HCT116 (cell line): ENCODE measurements around the gene C1QTNF9B. TPM values are rescaled to one million over a fixed set of nuclear protein-coding genes. Genes with fewer than 3 reads are reported as not detected.
"Not testable (repeated sequence)": the region's sequence is repeated elsewhere in the genome, so short reads cannot be mapped to it uniquely, and the experiment has no call there.

Experiments
- ATAC-seq: fragments of 200-7000 bp; cut with Tn5 transposase; 2 replicates; pipeline ENCODE4 v1.9.1; 2020; ENCODE audit warnings: mild to moderate bottlenecking, moderate library complexity
- BruUV-seq: library from RNA; stranded (reverse); fragments of 400-500 nt; replicated peaks from 2 replicates; lab custom pipeline; 2021; lab: Mats Ljungman, UMichigan
- CTCF ChIA-PET: fragments of 300-600 bp; sonication (Branson Sonifier 250); formaldehyde crosslinking; loops from one replicate; lab custom pipeline; 2021; ENCODE audit warnings: antibody characterized with exemption; lab: Charles Lee
- POLR2A ChIA-PET: fragments of 300-600, 350-600 bp; sonication (Branson Sonifier 250); formaldehyde crosslinking; loops from one replicate; lab custom pipeline; 2021; ENCODE audit warnings: antibody characterized with exemption; lab: Charles Lee
- RAD21 ChIA-PET, 2 experiments: fragments of 300-600 bp; sonication (Branson Sonifier 250); formaldehyde crosslinking; loops; one replicate each; lab custom pipeline; 2023; ENCODE audit warnings: low total read pairs in 2 of 2; ENCODE audit not compliant: uncharacterized antibody in 2 of 2, unreplicated experiment in 2 of 2, low non-redundant PET in 1 of 2; lab: Charles Lee
- DNase-seq: peaks from one replicate; pipeline ENCODE4 v3.0.0-alpha.2; 2010; ENCODE audit warnings: low read depth, low spot score
- H2AFZ ChIP-seq: fragments of 200-600 bp; shearing (Covaris generic), sonication (generic); 2 replicates; pipeline ENCODE4 v1.6.1; 2017; ENCODE audit warnings: low read depth, mixed run types, mixed read lengths, antibody characterized with exemption, low read length; ENCODE audit not compliant: poor library complexity, severe bottlenecking
- H3K27ac ChIP-seq: 2 replicates; pipeline ENCODE4 v1.5.1; 2012; ENCODE audit warnings: low read depth, low read length
- H3K27me3 ChIP-seq: fragments of 200-600 bp; sonication (generic); 2 replicates; pipeline ENCODE4 v1.6.1; 2016; ENCODE audit warnings: mixed run types, low read length, mixed read lengths; ENCODE audit not compliant: insufficient read depth
- H3K36me3 ChIP-seq, 2 experiments: fragments of 200-500 bp in 1 of 2; fragments of 200-600 bp in 1 of 2; sonication (Bioruptor generic) in 1 of 2; sonication (generic) in 1 of 2; 2 replicates each; pipeline versions ENCODE4 v1.5.1 to v1.6.1; 2014 to 2016; ENCODE audit warnings: low read length in 2 of 2, inconsistent platforms in 1 of 2, mixed read lengths in 1 of 2, mixed run types in 1 of 2; ENCODE audit not compliant: insufficient read depth in 2 of 2, control insufficient read depth in 1 of 2
- H3K4me1 ChIP-seq, 2 experiments: fragments of 200-600 bp in 1 of 2; sonication (generic) in 1 of 2; 2 replicates each; pipeline versions ENCODE4 v1.5.1 to v1.6.1; 2012 to 2017; ENCODE audit warnings: low read length in 2 of 2, inconsistent platforms in 1 of 2, mild to moderate bottlenecking in 1 of 2, mixed read lengths in 1 of 2, mixed run types in 1 of 2, moderate library complexity in 1 of 2; ENCODE audit not compliant: insufficient read depth in 2 of 2, control insufficient read depth in 1 of 2
- H3K4me2 ChIP-seq: fragments of 200-600 bp; sonication (generic); 2 replicates; pipeline ENCODE4 v1.6.1; 2017; ENCODE audit warnings: mixed run types, low read length, mixed read lengths
- H3K4me3 ChIP-seq, 2 experiments: fragments of 200-600 bp in 1 of 2; sonication (generic) in 1 of 2; replicated peaks in 1 of 2; 2 replicates each; pipeline ENCODE4 v1.5.1; 2011 to 2016; ENCODE audit warnings: low read length in 2 of 2, control low read depth in 1 of 2, low read depth in 1 of 2, mild to moderate bottlenecking in 1 of 2, mixed read lengths in 1 of 2, mixed run types in 1 of 2
- H3K79me2 ChIP-seq: fragments of 200-600 bp; sonication (generic); 2 replicates; pipeline ENCODE4 v1.6.1; 2017; ENCODE audit warnings: mild to moderate bottlenecking, mixed run types, low read length, moderate library complexity, mixed read lengths; ENCODE audit not compliant: insufficient read depth
- H3K9ac ChIP-seq: fragments of 200-600 bp; sonication (generic); 2 replicates; pipeline ENCODE4 v1.6.1; 2016; ENCODE audit warnings: low read length, mixed read lengths
- H3K9me2 ChIP-seq: fragments of 200-600 bp; sonication (generic), shearing (Covaris generic); 2 replicates; pipeline ENCODE4 v1.6.1; 2017; ENCODE audit warnings: mixed run types, mild to moderate bottlenecking, moderate library complexity; ENCODE audit not compliant: insufficient read depth
- H3K9me3 ChIP-seq, 2 experiments: fragments of 200-500 bp in 1 of 2; fragments of 200-600 bp in 1 of 2; sonication (Bioruptor generic) in 1 of 2; sonication (generic) in 1 of 2; 2 replicates each; pipeline ENCODE4 v1.6.1; 2014 to 2017; ENCODE audit warnings: low read length in 2 of 2, mixed read lengths in 2 of 2, inconsistent platforms in 1 of 2, low read depth in 1 of 2, mild to moderate bottlenecking in 1 of 2, mixed run types in 1 of 2, moderate library complexity in 1 of 2; ENCODE audit not compliant: control insufficient read depth in 1 of 2, insufficient read depth in 1 of 2
- H4K20me1 ChIP-seq: fragments of 200-600 bp; sonication (generic), shearing (Covaris generic); 2 replicates; pipeline ENCODE4 v1.6.1; 2017; ENCODE audit warnings: mixed run types, mild to moderate bottlenecking, moderate library complexity; ENCODE audit not compliant: insufficient read depth
- POLR2AphosphoS5 ChIP-seq: IDR thresholded peaks from 2 replicates; pipeline ENCODE4 v1.6.1; 2011; ENCODE audit warnings: mild to moderate bottlenecking, low read depth, low read length, moderate library complexity
- ZNF274 ChIP-seq: fragments of 200-500 bp; sonication (Bioruptor generic); IDR thresholded peaks from 2 replicates; pipeline ENCODE4 v1.6.1; 2014; ENCODE audit warnings: mild to moderate bottlenecking, low read depth, low read length, inconsistent platforms
- intact Hi-C: fragments of 100-400 bp; cut with micrococcal nuclease; formaldehyde crosslinking; loops from 2 replicates; pipeline ENCODE4 v1.10.0; 2022
- total RNA-seq: library from RNA; stranded (reverse); gene quantifications from one replicate; pipeline ENCODE4 v1.2.1, GENCODE V29; 2021; ENCODE audit not compliant: unreplicated experiment

Gene C1QTNF9B
- total RNA-seq, 1 experiment from 2014 or later = not detected

DNA sequence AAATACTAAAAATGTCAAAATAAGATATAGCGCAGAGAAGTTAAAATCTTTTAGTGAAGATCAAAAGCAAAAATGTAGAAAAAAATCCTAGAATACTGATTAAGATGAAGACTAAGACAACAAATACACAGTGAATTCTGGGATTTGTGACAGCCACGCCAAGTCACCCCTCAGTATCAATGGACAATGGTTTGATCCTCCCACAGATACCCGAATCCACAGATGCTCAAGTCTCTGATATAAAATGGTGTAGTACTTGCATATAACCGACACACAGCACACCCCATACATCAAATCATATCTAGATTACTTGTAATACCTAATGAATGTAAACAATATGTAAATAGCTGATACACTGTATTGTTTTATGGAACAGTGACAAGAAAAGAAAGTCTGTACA is 14.0 kb downstream of the C1QTNF9B start:
- Histone ChIP-seq H3K9me2 (no peaks in the 10 kb centered on the region), H3K4me2 (no peak overlapping the region), H3K4me3 (no peak overlapping the region), H4K20me1 (no peaks in the 10 kb centered on the region), H3K79me2 (peaks cover 12% of the 10 kb centered on the region), H2AFZ (no peak overlapping the region), H3K27me3 (no peaks in the 10 kb centered on the region), H3K9ac (no peak overlapping the region), H3K9me3 (no peaks in the 10 kb centered on the region), H3K4me1 (peaks cover 6 to 7% of the 10 kb centered on the region in 2 experiments; a peak in 3 of 4 replicates), H3K36me3 (peaks cover 0 to 4% of the 10 kb centered on the region in 2 experiments), H3K27ac (no peak overlapping the region)
- CTCF ChIA-PET = no interaction called here
- intact Hi-C loops = no loop called here
- TF ChIP-seq POLR2AphosphoS5 = no peak
- no peak for TF ChIP-seq ZNF274
- ATAC-seq (no peak), DNase-seq (no peak)
- BruUV-seq = no TSS peak
- RAD21 ChIA-PET = no interaction called here
- POLR2A ChIA-PET = no interaction called here

DNA sequence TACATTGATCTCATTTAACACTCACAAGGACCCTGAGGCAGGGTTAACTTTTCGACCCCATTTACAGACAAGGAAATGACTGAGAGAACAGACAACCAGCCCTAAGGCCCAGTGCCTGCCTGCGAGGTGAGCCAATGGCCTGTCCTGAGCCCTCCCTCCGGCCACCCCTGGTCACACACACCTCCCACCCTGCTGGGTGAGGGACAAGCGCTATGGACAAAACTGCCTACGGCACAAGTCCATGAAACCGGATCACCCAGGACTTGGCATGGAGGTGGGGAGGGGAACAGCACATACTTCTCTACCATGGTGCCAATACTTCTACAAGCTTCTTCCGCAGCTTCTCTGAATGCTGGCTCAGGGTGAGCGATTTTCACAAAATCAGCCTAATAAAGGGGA is 15.9 kb downstream of the C1QTNF9B start:
- H3K27me3 ChIP-seq, H3K9ac ChIP-seq, H3K79me2 ChIP-seq, ATAC-seq, intact Hi-C loops, H3K27ac ChIP-seq, H3K4me2 ChIP-seq, DNase-seq, H2AFZ ChIP-seq, H3K4me3 ChIP-seq, BruUV-seq, H3K9me3 ChIP-seq, H4K20me1 ChIP-seq, H3K36me3 ChIP-seq, RAD21 ChIA-PET, H3K4me1 ChIP-seq, CTCF ChIA-PET, H3K9me2 ChIP-seq, POLR2A ChIA-PET: not testable (repeated sequence)

GRCh38 chr13:23880493-23881401 is 16.6 kb downstream of the C1QTNF9B start:
- RAD21 ChIA-PET, BruUV-seq, H3K9me2 ChIP-seq, H3K27me3 ChIP-seq, H3K4me2 ChIP-seq, POLR2A ChIA-PET, H3K4me3 ChIP-seq, H3K36me3 ChIP-seq, ATAC-seq, intact Hi-C loops, H4K20me1 ChIP-seq, H3K27ac ChIP-seq, H3K79me2 ChIP-seq, H2AFZ ChIP-seq, CTCF ChIA-PET, H3K9ac ChIP-seq, DNase-seq, H3K4me1 ChIP-seq, H3K9me3 ChIP-seq: not testable (repeated sequence)
